HCT116 (cell line): Measurements from ENCODE around the gene PEMT. TPM values are rescaled to one million over a fixed set of nuclear protein-coding genes. Genes with fewer than 3 reads are reported as not detected.

Experiments used
- ATAC-seq: fragments of 200-7000 bp; cut with Tn5 transposase; 2 replicates; pipeline ENCODE4 v1.9.1; 2020; ENCODE audit warnings: mild to moderate bottlenecking, moderate library complexity
- BruUV-seq: library from RNA; stranded (reverse); fragments of 400-500 nt; replicated peaks from 2 replicates; lab custom pipeline; 2021; lab: Mats Ljungman, UMichigan
- CTCF ChIA-PET: fragments of 300-600 bp; sonication (Branson Sonifier 250); formaldehyde crosslinking; loops from one replicate; lab custom pipeline; 2021; ENCODE audit warnings: antibody characterized with exemption; lab: Charles Lee
- POLR2A ChIA-PET: fragments of 300-600, 350-600 bp; sonication (Branson Sonifier 250); formaldehyde crosslinking; loops from one replicate; lab custom pipeline; 2021; ENCODE audit warnings: antibody characterized with exemption; lab: Charles Lee
- RAD21 ChIA-PET, 2 experiments: fragments of 300-600 bp; sonication (Branson Sonifier 250); formaldehyde crosslinking; loops; one replicate each; lab custom pipeline; 2023; ENCODE audit warnings: low total read pairs in 2 of 2; ENCODE audit not compliant: uncharacterized antibody in 2 of 2, unreplicated experiment in 2 of 2, low non-redundant PET in 1 of 2; lab: Charles Lee
- DNase-seq: peaks from one replicate; pipeline ENCODE4 v3.0.0-alpha.2; 2010; ENCODE audit warnings: low read depth, low spot score
- H2AFZ ChIP-seq: fragments of 200-600 bp; shearing (Covaris generic), sonication (generic); 2 replicates; pipeline ENCODE4 v1.6.1; 2017; ENCODE audit warnings: low read depth, mixed run types, mixed read lengths, antibody characterized with exemption, low read length; ENCODE audit not compliant: poor library complexity, severe bottlenecking
- H3K27ac ChIP-seq: 2 replicates; pipeline ENCODE4 v1.5.1; 2012; ENCODE audit warnings: low read depth, low read length
- H3K27me3 ChIP-seq: fragments of 200-600 bp; sonication (generic); 2 replicates; pipeline ENCODE4 v1.6.1; 2016; ENCODE audit warnings: mixed run types, low read length, mixed read lengths; ENCODE audit not compliant: insufficient read depth
- H3K36me3 ChIP-seq, 2 experiments: fragments of 200-500 bp in 1 of 2; fragments of 200-600 bp in 1 of 2; sonication (Bioruptor generic) in 1 of 2; sonication (generic) in 1 of 2; 2 replicates each; pipeline versions ENCODE4 v1.5.1 to v1.6.1; 2014 to 2016; ENCODE audit warnings: low read length in 2 of 2, inconsistent platforms in 1 of 2, mixed read lengths in 1 of 2, mixed run types in 1 of 2; ENCODE audit not compliant: insufficient read depth in 2 of 2, control insufficient read depth in 1 of 2
- H3K4me1 ChIP-seq, 2 experiments: fragments of 200-600 bp in 1 of 2; sonication (generic) in 1 of 2; 2 replicates each; pipeline versions ENCODE4 v1.5.1 to v1.6.1; 2012 to 2017; ENCODE audit warnings: low read length in 2 of 2, inconsistent platforms in 1 of 2, mild to moderate bottlenecking in 1 of 2, mixed read lengths in 1 of 2, mixed run types in 1 of 2, moderate library complexity in 1 of 2; ENCODE audit not compliant: insufficient read depth in 2 of 2, control insufficient read depth in 1 of 2
- H3K4me2 ChIP-seq: fragments of 200-600 bp; sonication (generic); 2 replicates; pipeline ENCODE4 v1.6.1; 2017; ENCODE audit warnings: mixed run types, low read length, mixed read lengths
- H3K4me3 ChIP-seq, 2 experiments: fragments of 200-600 bp in 1 of 2; sonication (generic) in 1 of 2; replicated peaks in 1 of 2; 2 replicates each; pipeline ENCODE4 v1.5.1; 2011 to 2016; ENCODE audit warnings: low read length in 2 of 2, control low read depth in 1 of 2, low read depth in 1 of 2, mild to moderate bottlenecking in 1 of 2, mixed read lengths in 1 of 2, mixed run types in 1 of 2
- H3K79me2 ChIP-seq: fragments of 200-600 bp; sonication (generic); 2 replicates; pipeline ENCODE4 v1.6.1; 2017; ENCODE audit warnings: mild to moderate bottlenecking, mixed run types, low read length, moderate library complexity, mixed read lengths; ENCODE audit not compliant: insufficient read depth
- H3K9ac ChIP-seq: fragments of 200-600 bp; sonication (generic); 2 replicates; pipeline ENCODE4 v1.6.1; 2016; ENCODE audit warnings: low read length, mixed read lengths
- H3K9me2 ChIP-seq: fragments of 200-600 bp; sonication (generic), shearing (Covaris generic); 2 replicates; pipeline ENCODE4 v1.6.1; 2017; ENCODE audit warnings: mixed run types, mild to moderate bottlenecking, moderate library complexity; ENCODE audit not compliant: insufficient read depth
- H3K9me3 ChIP-seq, 2 experiments: fragments of 200-500 bp in 1 of 2; fragments of 200-600 bp in 1 of 2; sonication (Bioruptor generic) in 1 of 2; sonication (generic) in 1 of 2; 2 replicates each; pipeline ENCODE4 v1.6.1; 2014 to 2017; ENCODE audit warnings: low read length in 2 of 2, mixed read lengths in 2 of 2, inconsistent platforms in 1 of 2, low read depth in 1 of 2, mild to moderate bottlenecking in 1 of 2, mixed run types in 1 of 2, moderate library complexity in 1 of 2; ENCODE audit not compliant: control insufficient read depth in 1 of 2, insufficient read depth in 1 of 2
- H4K20me1 ChIP-seq: fragments of 200-600 bp; sonication (generic), shearing (Covaris generic); 2 replicates; pipeline ENCODE4 v1.6.1; 2017; ENCODE audit warnings: mixed run types, mild to moderate bottlenecking, moderate library complexity; ENCODE audit not compliant: insufficient read depth
- CBX3 ChIP-seq: IDR thresholded peaks from 2 replicates; pipeline ENCODE4 v1.6.1; 2012; ENCODE audit warnings: low read depth
- CEBPB ChIP-seq: IDR thresholded peaks from 2 replicates; pipeline ENCODE4 v1.6.1; 2012; ENCODE audit warnings: low read depth
- EZH2 ChIP-seq: fragments of 200-600 bp; sonication (generic); IDR thresholded peaks from 2 replicates; pipeline ENCODE4 v1.6.1; 2017; ENCODE audit warnings: antibody characterized with exemption, mixed run types
- FOSL1 ChIP-seq: IDR thresholded peaks from 2 replicates; pipeline ENCODE4 v1.6.1; 2012; ENCODE audit warnings: low read depth
- POLR2A ChIP-seq: IDR thresholded peaks from 2 replicates; pipeline ENCODE4 v1.7.0; 2011; ENCODE audit warnings: borderline replicate concordance; ENCODE audit not compliant: insufficient read depth, insufficient read length; ENCODE audit errors: extremely low read depth
- RAD21 ChIP-seq: IDR thresholded peaks from 2 replicates; pipeline ENCODE4 v1.6.1; 2012; ENCODE audit warnings: low read depth, mild to moderate bottlenecking
- SIN3A ChIP-seq: IDR thresholded peaks from 2 replicates; pipeline ENCODE4 v1.6.1; 2012; ENCODE audit warnings: low read depth
- SP1 ChIP-seq: IDR thresholded peaks from 2 replicates; pipeline ENCODE4 v1.6.1; 2012; ENCODE audit warnings: low read depth
- YY1 ChIP-seq: IDR thresholded peaks from 2 replicates; pipeline ENCODE4 v1.6.1; 2011; ENCODE audit warnings: low read length, low read depth, moderate library complexity, mild to moderate bottlenecking; ENCODE audit not compliant: insufficient replicate concordance; ENCODE audit errors: extremely low read depth
- intact Hi-C: fragments of 100-400 bp; cut with micrococcal nuclease; formaldehyde crosslinking; loops from 2 replicates; pipeline ENCODE4 v1.10.0; 2022
- total RNA-seq: library from RNA; stranded (reverse); gene quantifications from one replicate; pipeline ENCODE4 v1.2.1, GENCODE V29; 2021; ENCODE audit not compliant: unreplicated experiment
- TF ChIP-seq, protein P1 (sequence below): IDR thresholded peaks from 2 replicates; pipeline ENCODE4 v1.6.1; 2012
- TF ChIP-seq, protein P2 (sequence below): IDR thresholded peaks from 2 replicates; pipeline ENCODE4 v1.6.1; 2012
- TF ChIP-seq, protein P3 (sequence below), 3 experiments: fragments of 200-600 bp in 1 of 3; sonication (generic) in 1 of 3; IDR thresholded peaks in 2 of 3; conservative IDR thresholded peaks in 1 of 3; 2 replicates each; pipeline ENCODE4 v1.5.1; 2012 to 2017; ENCODE audit warnings: low read depth in 2 of 3, low read length in 2 of 3, antibody characterized with exemption in 1 of 3, borderline replicate concordance in 1 of 3, control low read depth in 1 of 3, mild to moderate bottlenecking in 1 of 3, mixed read lengths in 1 of 3, mixed run types in 1 of 3, moderate library complexity in 1 of 3; ENCODE audit not compliant: insufficient read depth in 1 of 3

Gene PEMT
- total RNA-seq, 1 experiment from 2014 or later = 52.1 TPM

DNA sequence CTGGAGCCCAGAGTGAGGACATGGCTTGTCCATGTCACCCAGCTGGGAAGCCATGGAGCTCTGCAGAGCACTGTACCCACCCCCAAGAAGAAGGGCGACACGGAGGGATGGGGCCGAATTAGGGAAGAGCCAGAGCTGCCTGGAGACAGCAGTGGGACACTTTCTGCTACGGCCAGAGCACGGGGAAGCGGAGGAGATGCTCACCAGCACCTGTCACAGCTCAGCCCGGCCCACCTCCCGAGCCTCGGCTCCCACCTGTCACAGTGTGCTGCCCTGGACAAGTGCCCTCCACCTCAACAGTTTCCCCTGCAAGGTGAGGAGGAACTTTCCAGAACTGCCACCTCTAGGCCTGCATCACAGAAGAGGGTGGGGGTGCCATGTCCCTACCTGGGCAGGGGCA, 36.4 kb downstream of the PEMT start (continued):
- TF ChIP-seq, protein P1, sequence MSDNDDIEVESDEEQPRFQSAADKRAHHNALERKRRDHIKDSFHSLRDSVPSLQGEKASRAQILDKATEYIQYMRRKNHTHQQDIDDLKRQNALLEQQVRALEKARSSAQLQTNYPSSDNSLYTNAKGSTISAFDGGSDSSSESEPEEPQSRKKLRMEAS = no peak
- TF ChIP-seq, protein P2, sequence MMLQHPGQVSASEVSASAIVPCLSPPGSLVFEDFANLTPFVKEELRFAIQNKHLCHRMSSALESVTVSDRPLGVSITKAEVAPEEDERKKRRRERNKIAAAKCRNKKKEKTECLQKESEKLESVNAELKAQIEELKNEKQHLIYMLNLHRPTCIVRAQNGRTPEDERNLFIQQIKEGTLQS = no peak
- TF ChIP-seq CEBPB (no peak), SIN3A (no peak), FOSL1 (no peak), RAD21 (no peak), CBX3 (no peak), SP1 (no peak), EZH2 (no peak), POLR2A (no peak)
- TF ChIP-seq, protein P3, sequence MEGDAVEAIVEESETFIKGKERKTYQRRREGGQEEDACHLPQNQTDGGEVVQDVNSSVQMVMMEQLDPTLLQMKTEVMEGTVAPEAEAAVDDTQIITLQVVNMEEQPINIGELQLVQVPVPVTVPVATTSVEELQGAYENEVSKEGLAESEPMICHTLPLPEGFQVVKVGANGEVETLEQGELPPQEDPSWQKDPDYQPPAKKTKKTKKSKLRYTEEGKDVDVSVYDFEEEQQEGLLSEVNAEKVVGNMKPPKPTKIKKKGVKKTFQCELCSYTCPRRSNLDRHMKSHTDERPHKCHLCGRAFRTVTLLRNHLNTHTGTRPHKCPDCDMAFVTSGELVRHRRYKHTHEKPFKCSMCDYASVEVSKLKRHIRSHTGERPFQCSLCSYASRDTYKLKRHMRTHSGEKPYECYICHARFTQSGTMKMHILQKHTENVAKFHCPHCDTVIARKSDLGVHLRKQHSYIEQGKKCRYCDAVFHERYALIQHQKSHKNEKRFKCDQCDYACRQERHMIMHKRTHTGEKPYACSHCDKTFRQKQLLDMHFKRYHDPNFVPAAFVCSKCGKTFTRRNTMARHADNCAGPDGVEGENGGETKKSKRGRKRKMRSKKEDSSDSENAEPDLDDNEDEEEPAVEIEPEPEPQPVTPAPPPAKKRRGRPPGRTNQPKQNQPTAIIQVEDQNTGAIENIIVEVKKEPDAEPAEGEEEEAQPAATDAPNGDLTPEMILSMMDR (IDR thresholded peaks at IDR 0.05 in 2 of 3, conservative IDR thresholded peaks at IDR 0.05 in 1 of 3; ENCODE audit: borderline replicate concordance in 1 of 3, insufficient read depth in 1 of 3, low read depth in 2 of 3, low read length in 2 of 3) = no peak

DNA sequence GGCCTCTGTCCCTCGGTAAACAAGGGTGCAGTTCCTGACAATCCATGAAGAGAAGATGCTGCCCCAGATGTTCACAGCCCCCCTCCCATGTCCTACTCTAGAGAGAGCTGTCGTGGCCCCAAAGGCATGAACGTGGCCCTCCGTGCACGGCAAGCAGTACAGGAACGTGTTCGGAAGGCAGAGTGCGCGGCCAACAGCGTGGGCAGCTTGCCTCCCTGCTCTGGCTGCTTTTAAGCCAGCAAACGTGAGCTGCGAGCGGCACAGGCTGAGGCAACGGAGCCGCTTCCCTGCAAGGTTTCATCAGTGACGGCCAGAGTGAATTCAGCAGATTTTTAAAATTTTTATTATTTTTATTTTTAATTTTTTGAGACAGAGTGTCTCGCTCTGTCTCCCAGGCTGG, 37.2 kb downstream of the PEMT start:
- Histone ChIP-seq H3K9me3 (no peaks in the 10 kb centered on the region), H3K79me2 (no peaks in the 10 kb centered on the region; the same call in 1 of the 2 replicates), H4K20me1 (no peaks in the 10 kb centered on the region), H3K9me2 (no peaks in the 10 kb centered on the region), H3K27ac (no peak overlapping the region), H3K9ac (no peak overlapping the region), H2AFZ (no peak overlapping the region), H3K4me1 (no peaks in the 10 kb centered on the region), H3K27me3 (no peaks in the 10 kb centered on the region), H3K36me3 (no peaks in the 10 kb centered on the region)
- BruUV-seq = no TSS peak
- intact Hi-C loops = no loop called here
- CTCF ChIA-PET = no interaction called here
- RAD21 ChIA-PET = no interaction called here
- TF ChIP-seq YY1 (no peak), CBX3 (no peak), SP1 (no peak), POLR2A (no peak)
- TF ChIP-seq, all 23 proteins: peak for 0
- H3K4me3 ChIP-seq = no peak overlapping the region
- POLR2A ChIA-PET = interaction anchor here (0.5 kb wide), 1 partner anchor 274 kb away, joined by 3 read pairs; no protein-coding TSS in a partner anchor
- DNase-seq (no peak), ATAC-seq (no peak)
- no peak overlapping the region for H3K4me2 ChIP-seq
